HG02970 (cell line): ENCODE measurements around the gene MRPS6.

ENCODE experiments used
- ATAC-seq: cut with Tn5 transposase; IDR thresholded peaks from one replicate; pipeline ENCODE4 v1.9.1; 2021; ENCODE audit warnings: mild to moderate bottlenecking, moderate library complexity, moderate number of reproducible peaks; ENCODE audit not compliant: unreplicated experiment, low FRiP score

MRPS6 gene

DNA sequence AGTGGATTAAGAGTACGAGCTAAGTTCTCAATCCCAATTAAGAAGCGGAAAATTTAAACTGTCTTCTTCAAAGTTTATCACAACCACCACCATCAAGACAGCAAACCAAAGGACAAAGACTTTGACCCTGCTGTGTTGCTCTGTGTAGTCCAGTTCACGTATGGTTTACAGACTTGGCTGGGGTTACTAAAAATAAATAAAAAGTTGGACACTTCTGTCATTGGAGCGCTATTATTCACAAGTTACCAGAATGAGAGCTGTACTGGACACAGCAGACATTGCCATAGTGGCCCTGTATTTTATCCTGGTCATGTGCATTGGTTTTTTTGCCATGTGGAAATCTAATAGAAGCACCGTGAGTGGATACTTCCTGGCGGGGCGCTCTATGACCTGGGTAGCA, 21.6 kb downstream of the MRPS6 start:
- ATAC-seq = no peak

DNA sequence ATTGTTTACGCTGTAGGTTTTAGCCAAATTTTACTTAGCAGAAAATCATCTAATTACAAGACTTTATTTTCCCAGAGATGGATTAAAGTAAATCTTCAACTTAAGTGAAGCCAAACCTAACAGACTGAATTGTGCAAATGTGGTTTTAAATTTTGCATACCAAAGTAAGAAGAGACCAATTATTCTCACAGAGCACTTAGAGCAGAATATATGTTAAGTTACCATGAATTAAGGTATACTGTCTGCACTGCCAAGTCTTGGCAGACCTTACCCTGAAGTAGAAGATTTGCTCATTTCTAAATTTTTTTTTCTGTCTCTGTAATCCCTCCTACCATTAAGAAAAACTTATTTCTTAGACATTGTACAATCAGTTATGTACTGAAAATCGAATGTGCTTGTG, 24.1 kb downstream of the MRPS6 start:
- ATAC-seq = no peak

- ATAC-seq = no peak
These were observed 27.0 kb downstream of the MRPS6 start for GRCh38 chr21:34100337-34100736.

DNA sequence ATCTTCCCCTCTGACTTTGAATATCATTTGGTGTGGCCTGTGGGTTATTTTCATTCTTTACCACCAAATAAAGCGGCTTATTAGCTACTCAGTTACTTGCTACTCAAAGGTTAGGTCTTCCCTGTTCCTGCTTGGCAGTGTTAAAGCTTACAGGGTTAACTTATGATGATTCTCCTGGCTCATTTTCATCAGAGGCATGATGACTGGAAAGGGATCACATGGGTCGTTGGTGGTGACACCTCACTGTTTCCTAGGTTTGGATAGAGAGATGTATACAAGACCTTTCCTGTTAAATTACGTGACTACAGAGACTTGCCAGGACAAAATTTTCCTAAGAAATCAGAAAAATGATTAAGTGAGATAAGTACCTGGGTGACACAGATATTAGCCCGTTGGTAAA, 27.4 kb downstream of the MRPS6 start:
- ATAC-seq = no peak

GRCh38 chr21:34105947-34106541, 32.7 kb downstream of the MRPS6 start:
- no peak for ATAC-seq

DNA sequence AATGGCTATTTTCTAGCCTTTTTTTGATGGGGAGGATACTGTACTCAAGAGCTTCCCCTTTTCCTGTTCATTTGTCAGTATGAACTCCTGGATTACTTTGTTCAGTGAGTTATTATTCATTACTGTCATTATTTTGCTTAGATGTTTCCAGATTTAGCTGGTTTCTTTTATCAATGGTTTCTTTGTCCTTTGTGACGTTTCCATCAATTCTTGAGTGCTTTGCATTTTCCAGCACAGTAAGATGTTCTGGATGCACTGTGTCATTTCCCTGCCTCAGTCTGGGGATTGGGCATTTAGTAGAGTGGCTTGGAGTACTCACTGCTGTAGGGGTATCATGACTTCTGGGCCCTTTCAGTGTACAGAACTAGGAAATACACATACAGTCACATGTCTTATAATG, 34.2 kb downstream of the MRPS6 start:
- ATAC-seq = no peak

- ATAC-seq = no peak
These were observed 35.7 kb downstream of the MRPS6 start for GRCh38 chr21:34109075-34109474.

DNA sequence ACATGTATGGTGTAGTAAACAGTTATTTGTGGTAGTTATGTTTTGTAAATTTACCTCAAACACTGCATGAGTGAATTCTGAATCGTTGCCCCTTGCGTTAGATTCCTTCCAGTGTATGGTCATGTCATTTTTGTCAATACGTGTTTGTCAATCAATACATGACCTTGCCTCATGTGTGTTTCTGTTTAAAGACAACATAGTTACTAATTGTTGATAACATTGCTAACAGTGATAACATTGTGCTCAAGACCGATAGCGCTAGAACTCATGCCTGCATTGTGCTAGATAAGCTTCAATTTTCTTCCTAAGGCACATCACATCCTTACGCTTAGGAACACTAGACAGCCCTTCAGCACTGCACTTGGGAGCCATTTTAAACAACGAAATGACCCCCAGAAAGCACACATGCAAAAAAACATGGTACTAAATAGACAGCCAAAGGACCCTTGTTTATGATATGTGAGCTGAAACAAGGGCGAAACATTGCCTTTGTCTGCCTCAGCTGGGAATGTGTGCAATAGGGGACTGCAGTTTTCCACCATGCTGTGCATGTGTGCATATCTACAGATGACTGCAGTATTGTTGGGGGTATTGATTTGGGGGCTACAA, 37.3 kb downstream of the MRPS6 start:
- no peak for ATAC-seq

- no peak for ATAC-seq
These were observed 39.1 kb downstream of the MRPS6 start for GRCh38 chr21:34112316-34113033.

DNA sequence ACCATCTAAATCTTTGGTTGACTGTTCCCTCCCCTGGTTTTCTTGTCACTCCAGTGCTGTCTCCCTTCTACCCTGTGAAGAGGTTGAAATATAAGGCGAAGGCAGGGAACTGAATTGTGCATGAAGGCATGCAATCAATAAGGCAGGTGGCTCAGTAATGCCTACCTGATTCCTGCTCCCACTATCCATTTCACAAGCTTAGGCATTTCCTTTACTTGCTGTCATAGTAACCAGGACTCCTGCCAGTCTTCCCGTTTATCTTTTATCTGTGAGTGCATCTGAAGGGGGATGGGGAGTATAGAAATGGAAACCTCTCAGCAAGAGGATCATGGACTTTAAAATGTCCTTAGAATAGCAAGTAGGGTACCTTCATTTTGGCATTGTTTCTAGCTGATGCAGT, 40.5 kb downstream of the MRPS6 start:
- no peak for ATAC-seq

DNA sequence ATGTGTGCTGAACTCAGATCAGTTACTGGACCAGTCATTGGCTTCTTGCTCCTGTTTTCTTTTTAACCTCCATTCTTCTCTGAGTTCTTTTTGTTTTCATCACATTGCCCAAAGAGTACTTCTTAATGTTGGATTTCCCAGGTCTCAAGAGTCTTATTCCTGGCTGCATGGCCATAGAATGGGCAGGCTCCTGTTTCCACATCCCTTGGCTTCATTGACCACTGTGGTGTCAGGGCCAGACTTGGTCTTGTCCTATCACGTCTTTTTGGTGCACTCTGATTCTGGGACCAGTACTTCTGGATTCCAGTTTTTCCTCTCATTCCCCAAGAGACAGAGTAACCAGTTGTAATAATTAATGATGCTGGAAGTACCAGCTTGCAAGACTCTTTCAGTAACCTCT, 41.8 kb downstream of the MRPS6 start:
- no peak for ATAC-seq

DNA sequence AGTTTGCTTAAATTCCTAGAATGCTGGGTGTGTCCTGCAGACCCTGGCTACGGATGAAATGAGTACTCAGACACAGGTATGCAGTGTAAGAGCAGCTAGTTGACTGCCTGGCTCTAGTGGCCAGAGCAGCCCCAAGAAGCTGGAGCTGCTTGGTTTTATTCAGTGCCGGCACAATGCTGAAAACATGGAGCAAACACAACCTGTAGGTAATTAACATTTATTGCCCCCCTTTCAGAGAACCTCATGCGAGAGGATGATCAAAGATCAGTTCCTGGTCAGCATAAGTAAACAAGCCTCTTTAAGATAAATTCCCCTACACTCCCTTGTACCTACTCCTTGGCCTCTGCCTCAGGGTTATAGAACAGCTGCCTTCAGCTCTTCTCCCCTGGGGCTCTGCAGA, 43.2 kb downstream of the MRPS6 start:
- ATAC-seq = no peak

DNA sequence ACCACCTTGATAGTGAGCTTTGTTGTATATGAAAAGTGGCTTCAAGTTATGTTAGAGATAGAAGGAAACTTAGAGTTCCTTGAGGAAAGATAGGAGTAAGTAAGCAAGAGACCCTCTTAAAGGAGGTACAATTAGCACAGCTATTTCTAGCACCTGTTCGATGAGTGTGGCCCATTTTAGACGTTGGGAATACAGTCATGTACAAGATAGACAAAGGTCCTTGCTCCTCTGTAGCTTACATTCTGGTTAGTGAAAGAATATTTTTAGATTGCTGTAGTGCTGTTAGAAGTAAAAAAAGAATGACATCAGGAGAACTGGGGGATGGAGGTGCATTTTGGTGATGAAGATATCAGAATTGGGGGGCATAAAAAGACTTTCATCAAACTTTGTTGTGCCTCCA, 47.5 kb downstream of the MRPS6 start:
- ATAC-seq = no peak

GRCh38 chr21:34122047-34122446, 48.7 kb downstream of the MRPS6 start:
- no peak for ATAC-seq

DNA sequence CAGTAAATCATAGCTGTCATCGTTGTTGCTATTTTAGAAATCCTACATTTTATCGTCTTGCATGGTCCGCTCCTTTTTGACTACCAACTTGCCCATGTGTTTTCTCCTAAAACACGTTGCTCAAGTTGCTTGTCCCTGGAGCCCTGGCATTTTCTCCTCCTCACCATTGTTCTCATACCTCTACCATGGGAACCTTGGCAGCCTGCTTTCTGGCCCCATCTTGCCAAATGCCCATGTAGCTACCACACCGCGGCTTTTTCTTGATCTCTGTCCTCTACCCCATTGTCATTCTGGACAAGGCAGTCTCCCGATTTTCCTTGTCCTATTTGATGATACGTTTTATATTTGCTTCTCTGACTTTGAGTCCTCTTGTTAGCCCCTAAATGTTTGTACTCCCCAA, 50.2 kb downstream of the MRPS6 start:
- ATAC-seq = no peak

DNA sequence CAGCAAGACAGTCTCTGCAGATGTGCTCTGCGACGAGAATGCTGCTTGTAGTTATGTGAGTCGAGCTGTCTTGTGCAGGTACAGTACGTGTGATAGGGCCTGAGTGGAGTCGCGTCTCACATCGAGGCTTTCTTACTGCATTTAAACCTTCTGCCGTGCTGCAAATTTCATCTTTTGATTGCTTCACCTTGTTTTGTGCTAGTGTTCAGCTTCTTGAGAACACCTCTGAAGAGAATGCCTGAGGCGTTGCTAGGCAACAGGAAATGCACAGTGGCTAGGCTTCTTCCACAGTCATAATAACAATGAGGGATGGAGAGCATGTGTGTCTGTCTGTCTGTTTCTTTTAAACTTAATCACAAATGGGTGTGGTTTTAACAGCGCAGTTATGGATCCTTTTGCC, 52.9 kb downstream of the MRPS6 start:
- ATAC-seq = no peak

DNA sequence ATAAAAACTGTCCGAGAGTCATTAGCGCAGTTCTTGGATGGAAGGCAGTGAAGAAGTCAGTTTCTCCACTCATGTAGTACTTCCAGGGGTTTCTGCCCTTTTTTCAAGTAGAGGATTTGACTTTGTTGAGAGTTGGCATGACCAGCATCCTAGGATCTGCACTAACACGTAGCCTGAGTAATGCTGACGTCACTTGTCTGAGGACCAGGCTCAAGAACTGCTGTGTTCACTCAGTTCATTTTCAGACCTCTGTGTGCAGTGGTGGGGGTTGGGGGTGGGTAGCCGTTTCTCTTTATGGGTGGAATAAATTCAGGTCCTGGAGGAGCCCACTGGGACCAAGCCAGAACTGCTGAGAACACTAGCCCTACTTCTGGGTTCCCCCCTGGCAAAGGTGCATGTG, 53.3 kb downstream of the MRPS6 start:
- ATAC-seq = no peak

DNA sequence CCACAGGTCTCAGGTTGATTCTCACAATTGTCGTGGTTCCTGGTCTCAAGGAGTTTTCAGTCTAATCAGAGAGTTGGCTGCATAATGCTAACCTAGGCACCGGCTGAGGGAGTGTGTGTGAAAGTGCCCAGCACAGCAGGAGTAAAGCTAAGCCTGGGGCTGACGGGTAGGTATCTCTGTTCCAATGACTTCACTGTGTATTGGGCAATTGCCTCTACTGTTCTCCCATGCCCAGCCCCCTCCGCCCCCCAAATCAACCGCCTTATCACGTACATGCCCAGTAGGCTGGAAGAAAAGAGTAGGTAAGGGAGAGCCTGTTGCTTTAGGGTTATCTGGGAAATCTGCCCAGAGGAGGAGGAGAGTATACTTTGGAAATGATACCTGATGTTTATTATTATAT, 54.7 kb downstream of the MRPS6 start:
- no peak for ATAC-seq

DNA sequence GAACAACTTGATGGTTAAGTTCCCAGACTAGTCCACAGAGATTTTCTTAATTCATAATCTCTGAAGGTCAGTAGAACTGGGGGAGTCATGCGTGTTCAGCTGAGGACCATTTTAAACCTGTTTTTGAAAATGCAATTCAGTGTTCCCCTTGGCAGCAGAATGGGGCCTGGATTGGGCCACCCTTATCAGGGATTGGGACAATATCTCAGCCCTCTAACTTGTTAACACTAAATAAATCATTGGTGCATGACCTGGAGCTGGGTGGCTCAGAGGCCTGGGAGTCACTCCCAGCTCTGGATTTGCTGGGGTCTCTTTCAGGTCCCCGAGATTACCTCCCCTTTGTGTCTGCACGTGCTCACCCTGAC, 55.3 kb downstream of the MRPS6 start:
- no peak for ATAC-seq

DNA sequence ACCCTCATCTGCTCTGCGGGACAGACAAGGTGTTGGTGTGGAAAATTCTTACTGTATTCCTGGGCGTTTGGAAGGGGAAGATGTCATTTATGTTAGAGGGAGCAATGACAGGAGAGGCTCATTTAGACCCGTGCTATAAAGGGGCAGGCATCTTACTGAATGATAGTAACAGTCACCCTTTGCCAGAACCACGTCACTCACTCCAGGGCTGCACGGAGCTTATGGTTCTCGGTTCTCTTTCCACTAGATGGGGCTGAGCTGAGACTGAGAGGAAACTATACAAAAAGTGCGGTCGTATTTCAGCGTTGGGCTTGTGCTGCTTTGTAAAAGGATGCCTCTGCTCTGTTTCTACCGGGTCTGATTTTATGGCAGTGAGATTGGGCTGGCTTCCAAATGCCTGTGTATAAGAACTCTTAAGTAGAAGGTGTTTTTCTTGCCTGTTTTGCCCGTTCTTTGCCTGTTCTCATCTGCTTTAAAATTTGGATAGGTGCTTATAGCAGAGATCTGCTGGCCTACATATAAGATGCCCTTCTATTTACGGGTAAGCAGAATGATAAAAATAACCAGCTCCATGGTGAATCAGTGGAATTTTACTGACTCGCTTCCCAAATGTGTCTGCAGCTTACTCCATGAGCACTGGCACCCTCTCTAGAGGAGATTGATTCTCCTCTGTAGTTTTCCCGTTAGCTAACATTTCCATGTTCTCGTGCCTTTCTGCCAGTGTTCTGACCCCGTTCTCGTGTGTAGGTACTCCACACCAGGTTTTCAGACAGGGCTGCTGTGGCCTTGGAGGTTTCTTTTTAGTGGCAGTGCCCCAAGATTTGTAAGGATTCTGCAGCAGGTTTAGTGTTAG, 55.9 kb downstream of the MRPS6 start:
- no peak for ATAC-seq
